ENCODE results near the gene ATG16L2. TPM values are rescaled to one million over a fixed set of nuclear protein-coding genes. Genes with fewer than 3 reads are reported as not detected.
"Not testable (repeated sequence)": the region's sequence is repeated elsewhere in the genome, so short reads cannot be mapped to it uniquely, and the experiment has no call there.

Gene ATG16L2
- total and polyA plus RNA-seq, 3 donors from 2014 or later = 16.2 to 39.5 (median 33.8) TPM

DNA sequence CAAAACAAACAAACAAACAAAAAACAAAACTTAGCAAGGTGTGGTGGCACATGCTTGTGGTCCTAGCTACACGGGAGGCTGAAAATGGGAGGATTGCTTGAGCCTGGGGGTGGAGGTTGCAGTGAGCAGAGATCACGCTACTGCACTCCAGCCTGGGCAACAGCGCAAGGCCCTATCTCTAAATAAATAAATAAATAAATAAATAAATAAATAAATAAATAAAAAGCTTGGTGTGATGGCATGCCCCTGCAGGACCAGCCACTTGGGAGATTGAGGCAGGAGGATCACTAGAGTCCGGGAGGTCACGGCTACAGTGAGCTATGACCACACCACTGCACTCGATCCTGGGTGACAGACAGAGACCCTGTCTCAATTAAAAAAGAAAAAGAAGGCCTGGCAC is 11.4 kb upstream of the ATG16L2 start:
- Histone ChIP-seq H3K27me3 (no peaks in the 10 kb centered on the region), H3K4me1 (no peaks in the 10 kb centered on the region), H3K9me3 (no peaks in the 10 kb centered on the region), H3K4me3 (no peak overlapping the region), H3K27ac (no peak overlapping the region), H3K36me3 (ENCODE audit: low read depth, missing control alignments) (no peaks in the 10 kb centered on the region)
- intact Hi-C loops (cut with DNase I; ENCODE audit: low total_unique reads) = no loop called here
- TF ChIP-seq, protein P1, sequence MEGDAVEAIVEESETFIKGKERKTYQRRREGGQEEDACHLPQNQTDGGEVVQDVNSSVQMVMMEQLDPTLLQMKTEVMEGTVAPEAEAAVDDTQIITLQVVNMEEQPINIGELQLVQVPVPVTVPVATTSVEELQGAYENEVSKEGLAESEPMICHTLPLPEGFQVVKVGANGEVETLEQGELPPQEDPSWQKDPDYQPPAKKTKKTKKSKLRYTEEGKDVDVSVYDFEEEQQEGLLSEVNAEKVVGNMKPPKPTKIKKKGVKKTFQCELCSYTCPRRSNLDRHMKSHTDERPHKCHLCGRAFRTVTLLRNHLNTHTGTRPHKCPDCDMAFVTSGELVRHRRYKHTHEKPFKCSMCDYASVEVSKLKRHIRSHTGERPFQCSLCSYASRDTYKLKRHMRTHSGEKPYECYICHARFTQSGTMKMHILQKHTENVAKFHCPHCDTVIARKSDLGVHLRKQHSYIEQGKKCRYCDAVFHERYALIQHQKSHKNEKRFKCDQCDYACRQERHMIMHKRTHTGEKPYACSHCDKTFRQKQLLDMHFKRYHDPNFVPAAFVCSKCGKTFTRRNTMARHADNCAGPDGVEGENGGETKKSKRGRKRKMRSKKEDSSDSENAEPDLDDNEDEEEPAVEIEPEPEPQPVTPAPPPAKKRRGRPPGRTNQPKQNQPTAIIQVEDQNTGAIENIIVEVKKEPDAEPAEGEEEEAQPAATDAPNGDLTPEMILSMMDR (IDR thresholded peaks at IDR 0.05) = no peak
- no peak for TF ChIP-seq POLR2A (IDR thresholded peaks at IDR 0.05)
- 81 to 94% methylated on average over 6 of the region's 6 CpGs for WGBS, 2 donors
- DNase-seq = no peak

DNA sequence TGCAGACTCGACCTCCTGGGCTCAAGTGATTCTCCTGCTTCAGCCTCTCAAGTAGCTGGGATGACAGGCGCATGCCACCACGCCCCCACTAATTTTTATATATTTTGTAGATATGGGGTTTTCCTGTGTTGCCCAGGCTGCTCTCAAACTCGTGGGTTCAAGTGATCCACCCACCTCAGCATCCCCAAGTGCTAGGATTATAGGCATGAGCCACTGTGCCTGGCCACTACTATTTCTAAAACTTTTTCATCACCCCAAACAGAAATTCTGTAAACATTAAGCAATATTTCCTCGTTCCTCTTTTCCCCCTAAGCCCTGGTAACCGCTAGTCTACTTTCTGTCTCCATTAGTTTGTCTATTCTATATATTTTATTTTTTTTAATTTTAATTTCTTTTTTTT is 9.0 kb upstream of the ATG16L2 start:
- no peaks in the 10 kb centered on the region for H3K9me3 ChIP-seq
- H3K27ac ChIP-seq = no peak overlapping the region
- no peak overlapping the region for H3K4me3 ChIP-seq
- no peaks in the 10 kb centered on the region for H3K27me3 ChIP-seq
- no peaks in the 10 kb centered on the region for H3K4me1 ChIP-seq
- no peaks in the 10 kb centered on the region for H3K36me3 ChIP-seq (ENCODE audit: low read depth, missing control alignments)
- WGBS, 2 donors = 87 to 92% methylated on average over 6 of the region's 6 CpGs
- DNase-seq = no peak
- intact Hi-C loops (cut with DNase I; ENCODE audit: low total_unique reads) = no loop called here
- TF ChIP-seq POLR2A (IDR thresholded peaks at IDR 0.05) = no peak
- TF ChIP-seq, protein P1 (IDR thresholded peaks at IDR 0.05) = no peak

DNA sequence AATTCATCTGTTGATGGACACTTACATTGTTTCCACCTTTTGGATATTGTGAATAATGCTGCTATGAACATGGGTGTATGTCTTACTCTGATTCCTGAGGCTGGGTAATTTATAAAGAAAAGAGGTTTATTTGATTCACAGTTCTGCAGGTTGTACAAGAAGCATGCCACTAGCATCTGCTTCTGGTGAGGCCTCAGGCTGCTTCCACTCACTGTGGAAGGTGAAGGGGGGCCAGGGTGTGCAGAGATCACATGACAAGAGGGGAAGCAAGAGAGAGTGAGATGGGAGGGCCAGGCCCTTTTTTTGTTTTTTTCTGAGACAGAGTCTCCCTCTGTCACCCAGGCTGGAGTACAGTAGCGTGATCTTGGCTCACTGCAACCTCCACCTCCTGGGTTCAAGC is 7.8 kb upstream of the ATG16L2 start:
- H3K9me3 ChIP-seq; H3K4me3 ChIP-seq; H3K27ac ChIP-seq; intact Hi-C loops (cut with DNase I; ENCODE audit: low total_unique reads); H3K4me1 ChIP-seq; H3K36me3 ChIP-seq (ENCODE audit: low read depth, missing control alignments); DNase-seq; H3K27me3 ChIP-seq: not testable (repeated sequence)
- WGBS, 2 donors = 86 to 88% methylated on average over 1 of the region's 1 CpG

DNA sequence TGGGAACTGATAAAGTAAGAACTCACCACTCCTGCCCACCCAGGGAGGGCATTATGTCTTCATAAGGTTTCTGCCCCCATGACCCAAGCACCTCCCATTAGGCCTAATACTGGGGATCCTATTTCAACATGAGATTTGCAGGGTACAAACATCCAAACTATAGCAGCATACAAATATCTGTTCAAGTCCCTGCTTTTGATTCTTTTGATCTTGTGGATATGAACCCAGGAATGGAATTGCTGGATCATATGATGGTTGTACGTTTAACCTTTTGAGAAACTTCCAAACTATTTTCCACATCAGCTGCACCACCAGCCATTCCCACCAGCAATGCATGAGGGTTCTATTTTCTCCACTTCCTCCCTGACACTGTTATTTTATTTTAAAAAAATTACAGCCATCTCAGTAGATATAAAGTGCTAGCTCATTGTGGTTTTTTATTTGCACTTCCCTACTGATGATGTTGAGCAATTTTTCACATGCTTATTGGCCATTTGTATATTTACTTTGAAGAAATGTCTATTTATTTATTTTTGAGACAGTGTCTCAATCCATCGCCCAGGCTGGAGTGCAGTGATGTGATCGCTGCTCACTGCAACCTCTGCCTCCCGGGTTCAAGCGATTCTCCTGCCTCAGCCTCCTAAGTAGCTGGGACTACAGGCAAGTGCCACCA is 7.1 kb upstream of the ATG16L2 start:
- TF ChIP-seq POLR2A (IDR thresholded peaks at IDR 0.05) = no peak
- TF ChIP-seq, protein P1 (IDR thresholded peaks at IDR 0.05) = no peak
- Histone ChIP-seq H3K4me3 (no peak overlapping the region), H3K36me3 (ENCODE audit: low read depth, missing control alignments) (no peaks in the 10 kb centered on the region), H3K27me3 (no peaks in the 10 kb centered on the region), H3K9me3 (no peaks in the 10 kb centered on the region), H3K4me1 (no peaks in the 10 kb centered on the region), H3K27ac (no peak overlapping the region)
- intact Hi-C loops (cut with DNase I; ENCODE audit: low total_unique reads) = no loop called here
- WGBS, 2 donors = 82 to 83% methylated on average over 5 of the region's 5 CpGs
- no peak for DNase-seq

DNA sequence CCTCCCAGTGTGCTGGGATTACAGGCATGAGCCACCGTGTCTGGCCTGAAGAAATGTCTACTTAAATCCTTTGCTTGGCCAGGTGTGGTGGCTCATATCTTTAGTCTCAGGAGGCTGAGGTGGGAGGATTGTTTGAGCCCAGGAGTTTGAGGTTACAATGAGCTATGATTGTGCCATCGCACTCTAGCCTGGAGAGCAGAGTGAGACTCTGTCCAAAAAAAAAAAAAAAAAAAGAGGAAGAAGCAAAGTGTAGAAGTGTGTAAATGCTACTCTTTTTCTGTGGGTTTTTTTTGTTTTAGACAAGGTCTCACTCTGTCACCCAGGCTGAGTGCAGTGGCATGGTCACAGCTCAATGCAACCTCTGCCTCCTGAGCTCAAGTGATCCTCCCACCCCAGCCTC is 6.4 kb upstream of the ATG16L2 start:
- DNase-seq = no peak
- no peaks in the 10 kb centered on the region for H3K36me3 ChIP-seq (ENCODE audit: low read depth, missing control alignments)
- intact Hi-C loops (cut with DNase I; ENCODE audit: low total_unique reads) = no loop called here
- no peaks in the 10 kb centered on the region for H3K27me3 ChIP-seq
- H3K4me1 ChIP-seq = no peaks in the 10 kb centered on the region
- H3K27ac ChIP-seq = no peak overlapping the region
- H3K9me3 ChIP-seq = no peaks in the 10 kb centered on the region
- TF ChIP-seq, protein P1 (IDR thresholded peaks at IDR 0.05) = no peak
- TF ChIP-seq POLR2A (IDR thresholded peaks at IDR 0.05) = no peak
- WGBS, 2 donors = 77 to 84% methylated on average over 2 of the region's 2 CpGs
- H3K4me3 ChIP-seq = no peak overlapping the region
